KMS-11 (cell line): ENCODE results near the gene ESPNL.

Experiments used
- H2AFZ ChIP-seq: fragments of 200-600 bp; sonication (generic); 2 replicates; pipeline ENCODE4 v1.6.1; 2016; ENCODE audit warnings: antibody characterized with exemption, mixed run types, low read depth
- H3K27ac ChIP-seq: fragments of 200-600 bp; sonication (generic); 2 replicates; pipeline ENCODE4 v1.6.1; 2016; ENCODE audit warnings: mild to moderate bottlenecking, mixed run types
- H3K27me3 ChIP-seq: fragments of 200-600 bp; sonication (generic); 2 replicates; pipeline ENCODE4 v1.6.1; 2017; ENCODE audit warnings: mild to moderate bottlenecking, low read depth, mixed run types, moderate library complexity; ENCODE audit not compliant: insufficient read depth
- H3K36me3 ChIP-seq: fragments of 200-600 bp; sonication (generic); 2 replicates; pipeline ENCODE4 v1.6.1; 2017; ENCODE audit warnings: mild to moderate bottlenecking, mixed run types; ENCODE audit not compliant: insufficient read depth
- H3K4me1 ChIP-seq: fragments of 200-600 bp; sonication (generic); 2 replicates; pipeline ENCODE4 v1.6.1; 2016; ENCODE audit warnings: mild to moderate bottlenecking, low read depth, mixed run types; ENCODE audit not compliant: poor library complexity, severe bottlenecking
- H3K4me2 ChIP-seq: fragments of 200-600 bp; sonication (generic); 2 replicates; pipeline ENCODE4 v1.7.0; 2016; ENCODE audit warnings: mild to moderate bottlenecking, mixed run types
- H3K4me3 ChIP-seq: fragments of 200-600 bp; sonication (generic); IDR thresholded peaks from 2 replicates; pipeline ENCODE4 v1.6.1; 2017; ENCODE audit warnings: low read depth, low read length, mixed read lengths; ENCODE audit not compliant: insufficient read depth
- H3K79me2 ChIP-seq: fragments of 200-600 bp; sonication (generic); 2 replicates; pipeline ENCODE4 v1.6.1; 2016; ENCODE audit warnings: low read depth, mixed run types; ENCODE audit not compliant: insufficient read depth
- H3K9ac ChIP-seq: fragments of 200-600 bp; sonication (generic); 2 replicates; pipeline ENCODE4 v1.6.1; 2016; ENCODE audit warnings: mild to moderate bottlenecking, mixed run types
- H4K20me1 ChIP-seq: fragments of 200-600 bp; sonication (generic); 2 replicates; pipeline ENCODE4 v1.6.1; 2016; ENCODE audit warnings: mild to moderate bottlenecking, mixed run types; ENCODE audit not compliant: insufficient read depth
- TF ChIP-seq, protein P1 (sequence below): fragments of 200-600 bp; sonication (generic); conservative IDR thresholded peaks from 2 replicates; pipeline ENCODE4 v1.6.1; 2017; ENCODE audit warnings: low read depth, mild to moderate bottlenecking, antibody characterized with exemption, low read length, moderate library complexity, mixed read lengths

The ESPNL gene

DNA sequence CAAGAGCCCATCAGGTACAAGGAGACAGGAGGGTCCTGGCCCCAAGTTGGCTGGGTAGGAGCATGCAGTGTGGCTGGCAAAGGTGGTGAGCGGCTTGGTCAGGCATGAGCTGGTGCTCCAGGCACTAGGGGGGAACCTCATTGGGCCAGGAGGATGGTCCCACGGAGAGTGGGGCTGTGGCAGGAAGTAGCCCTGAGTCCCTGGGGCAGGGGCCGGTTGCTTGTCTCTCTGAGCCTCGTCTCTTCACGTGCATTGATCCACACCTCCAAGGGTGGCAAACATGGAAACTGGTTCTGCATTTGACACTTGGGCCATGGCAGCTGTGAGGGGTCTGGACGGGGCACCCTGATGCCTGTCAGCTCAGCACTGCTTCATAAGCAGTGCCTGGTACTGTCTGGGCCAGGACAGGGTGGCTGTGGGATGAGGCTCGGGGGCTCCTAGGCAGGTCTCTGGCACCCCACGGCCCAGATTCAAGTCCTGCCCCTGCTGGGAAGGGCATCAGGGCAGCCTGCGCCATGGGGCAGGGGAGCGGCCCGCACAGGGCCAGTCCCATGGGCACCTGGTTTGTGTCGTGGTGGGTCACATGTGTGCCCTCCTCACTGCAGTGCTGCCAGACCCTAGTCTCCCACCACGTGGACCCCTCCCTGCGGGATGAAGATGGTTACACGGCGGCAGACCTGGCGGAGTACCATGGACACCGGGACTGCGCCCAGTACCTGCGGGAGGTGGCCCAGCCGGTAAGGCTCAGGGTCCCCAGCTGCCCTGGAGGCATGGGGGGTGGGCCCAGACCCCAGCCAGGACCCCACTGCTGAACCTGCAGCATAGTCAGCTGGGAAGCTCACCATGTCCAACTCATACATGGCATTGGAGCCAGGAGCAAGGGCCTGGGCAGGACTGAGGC is 16.4 kb downstream of the ESPNL start:
- H3K36me3 ChIP-seq: no peaks in the 10 kb centered on the region
- peaks cover 9% of the 10 kb centered on the region for H3K4me1 ChIP-seq
- H2AFZ ChIP-seq: no peak overlapping the region
- H3K9ac ChIP-seq: no peak overlapping the region
- TF ChIP-seq, protein P1, sequence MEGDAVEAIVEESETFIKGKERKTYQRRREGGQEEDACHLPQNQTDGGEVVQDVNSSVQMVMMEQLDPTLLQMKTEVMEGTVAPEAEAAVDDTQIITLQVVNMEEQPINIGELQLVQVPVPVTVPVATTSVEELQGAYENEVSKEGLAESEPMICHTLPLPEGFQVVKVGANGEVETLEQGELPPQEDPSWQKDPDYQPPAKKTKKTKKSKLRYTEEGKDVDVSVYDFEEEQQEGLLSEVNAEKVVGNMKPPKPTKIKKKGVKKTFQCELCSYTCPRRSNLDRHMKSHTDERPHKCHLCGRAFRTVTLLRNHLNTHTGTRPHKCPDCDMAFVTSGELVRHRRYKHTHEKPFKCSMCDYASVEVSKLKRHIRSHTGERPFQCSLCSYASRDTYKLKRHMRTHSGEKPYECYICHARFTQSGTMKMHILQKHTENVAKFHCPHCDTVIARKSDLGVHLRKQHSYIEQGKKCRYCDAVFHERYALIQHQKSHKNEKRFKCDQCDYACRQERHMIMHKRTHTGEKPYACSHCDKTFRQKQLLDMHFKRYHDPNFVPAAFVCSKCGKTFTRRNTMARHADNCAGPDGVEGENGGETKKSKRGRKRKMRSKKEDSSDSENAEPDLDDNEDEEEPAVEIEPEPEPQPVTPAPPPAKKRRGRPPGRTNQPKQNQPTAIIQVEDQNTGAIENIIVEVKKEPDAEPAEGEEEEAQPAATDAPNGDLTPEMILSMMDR: no peak
- H3K27ac ChIP-seq: no peak overlapping the region
- no peak overlapping the region for H3K4me3 ChIP-seq
- no peaks in the 10 kb centered on the region for H3K79me2 ChIP-seq
- H4K20me1 ChIP-seq: no peaks in the 10 kb centered on the region
- H3K27me3 ChIP-seq: no peaks in the 10 kb centered on the region; the same call in 1 of the 2 replicates
- no peak overlapping the region for H3K4me2 ChIP-seq

DNA sequence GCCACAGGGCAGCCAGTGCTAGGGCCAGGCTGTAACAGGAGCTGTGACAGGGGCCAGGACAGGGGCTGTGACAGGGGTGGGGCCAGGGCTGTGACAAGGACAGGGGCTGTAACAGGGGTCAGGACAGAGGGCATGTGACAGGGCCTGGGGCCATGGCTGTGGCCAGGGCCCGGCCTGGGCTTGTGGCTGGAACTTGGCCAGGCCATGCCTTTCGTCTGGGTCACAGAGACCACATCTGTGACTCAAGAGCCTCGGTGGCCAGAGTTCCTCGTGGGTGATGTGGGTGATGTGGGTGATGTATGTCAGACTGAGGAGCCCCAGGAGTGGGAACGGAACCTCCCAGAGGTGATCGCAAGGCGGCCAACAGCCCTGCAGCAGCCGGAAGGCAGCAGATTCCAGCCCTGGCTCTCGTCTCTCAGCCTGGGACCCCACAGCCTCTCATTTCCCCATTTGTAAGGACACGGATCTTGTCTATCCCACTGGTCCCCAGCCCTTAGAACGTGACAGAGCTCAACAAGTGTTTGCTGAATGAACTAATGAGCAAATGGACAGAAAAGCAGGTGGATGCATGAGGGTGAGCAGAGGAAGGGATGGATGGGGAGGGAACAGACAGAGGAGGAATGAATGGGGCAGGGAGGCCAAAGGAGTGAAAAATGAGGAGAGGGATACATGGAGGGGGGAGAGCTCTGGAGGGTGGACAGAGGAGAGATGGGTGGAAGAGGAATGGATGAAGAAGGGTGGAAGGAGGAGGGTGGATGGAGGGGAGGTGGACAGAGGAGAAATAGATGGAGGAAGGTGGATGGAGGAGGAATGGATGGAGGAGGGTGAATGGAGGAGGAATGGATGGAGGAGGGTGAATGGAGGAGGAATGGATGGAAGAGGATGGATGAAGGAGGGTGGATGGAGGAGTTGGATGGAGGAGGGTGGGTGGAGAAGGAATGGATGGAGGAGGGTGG is 17.3 kb downstream of the ESPNL start:
- Histone ChIP-seq H3K9ac (no peak overlapping the region), H3K4me3 (no peak overlapping the region), H3K27ac (no peak overlapping the region), H3K4me2 (no peak overlapping the region), H3K4me1 (peaks cover 9% of the 10 kb centered on the region), H3K79me2 (no peaks in the 10 kb centered on the region), H3K36me3 (no peaks in the 10 kb centered on the region), H2AFZ (no peak overlapping the region), H4K20me1 (no peaks in the 10 kb centered on the region), H3K27me3 (no peaks in the 10 kb centered on the region; the same call in 1 of the 2 replicates)
- TF ChIP-seq, protein P1: no peak

DNA sequence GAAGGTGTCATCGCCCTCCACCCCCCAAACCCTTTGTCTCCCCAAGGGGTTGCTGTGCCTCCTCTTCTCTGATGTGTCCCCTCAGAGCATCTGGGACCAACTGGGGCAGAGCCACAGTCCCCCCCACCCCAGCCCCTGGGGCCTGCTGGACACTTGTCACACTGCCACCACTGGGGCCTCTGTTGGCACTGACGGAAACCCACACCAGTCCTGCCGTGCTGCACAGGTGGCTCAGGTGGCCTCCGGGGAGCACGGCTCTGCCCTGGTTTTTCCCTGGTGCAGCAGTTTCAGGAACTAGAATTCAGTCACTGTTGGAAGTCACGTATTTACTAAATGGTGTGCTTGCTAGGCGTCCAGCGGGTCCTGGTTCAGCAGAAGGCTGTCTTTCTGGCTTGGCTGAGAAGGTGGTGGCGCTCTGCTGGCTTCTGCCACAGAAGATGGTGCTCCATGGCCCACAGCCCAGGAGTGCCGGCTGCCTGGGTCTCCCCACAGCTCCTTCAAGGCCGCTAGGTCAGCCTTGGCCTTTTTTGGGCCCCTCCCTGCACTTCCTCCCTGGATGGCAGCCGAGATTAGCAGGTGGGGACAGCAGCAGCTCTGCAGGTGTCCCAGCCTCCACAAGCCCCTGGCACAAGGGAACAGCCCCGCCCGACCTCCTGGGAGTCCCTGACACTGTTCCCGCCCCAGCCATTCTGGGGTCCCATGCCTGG is 19.8 kb downstream of the ESPNL start:
- Histone ChIP-seq H3K4me1 (peaks cover 9% of the 10 kb centered on the region), H3K27ac (no peak overlapping the region; the same call in 1 of the 2 replicates), H3K4me2 (peak overlapping the region; percentile 40), H3K4me3 (no peak overlapping the region), H3K79me2 (no peaks in the 10 kb centered on the region), H3K27me3 (no peaks in the 10 kb centered on the region; the same call in 1 of the 2 replicates), H4K20me1 (no peaks in the 10 kb centered on the region), H3K9ac (no peak overlapping the region; the same call in 1 of the 2 replicates), H2AFZ (peak overlapping the region; percentile 38; the same call in 1 of the 2 replicates), H3K36me3 (no peaks in the 10 kb centered on the region)
- TF ChIP-seq, protein P1: no peak
